ENCODE results near the gene CFAP20.
"Not testable (repeated sequence)": the region's sequence is repeated elsewhere in the genome, so short reads cannot be mapped to it uniquely, and the experiment has no call there.

The CFAP20 gene

GRCh38 chr16:58094791-58095574, 34.2 kb downstream of the CFAP20 start:
- no peak for DNase-seq

- no peak for DNase-seq
Measured at GRCh38 chr16:58094026-58094425, 35.2 kb downstream of the CFAP20 start.

GRCh38 chr16:58090396-58090795, 38.8 kb downstream of the CFAP20 start:
- not testable (repeated sequence) for DNase-seq

GRCh38 chr16:58088091-58088490, 41.1 kb downstream of the CFAP20 start:
- DNase-seq: no peak

- DNase-seq: no peak
Measured at GRCh38 chr16:58087209-58087913, 41.8 kb downstream of the CFAP20 start.

- no peak for DNase-seq
Measured at GRCh38 chr16:58086381-58087208, 42.6 kb downstream of the CFAP20 start.

GRCh38 chr16:58085584-58086251, 43.5 kb downstream of the CFAP20 start:
- DNase-seq: no peak

GRCh38 chr16:58085171-58085570, 44.0 kb downstream of the CFAP20 start:
- no peak for DNase-seq

GRCh38 chr16:58084635-58085034, 44.5 kb downstream of the CFAP20 start:
- no peak for DNase-seq

- DNase-seq: no peak
Measured at GRCh38 chr16:58082381-58082780, 46.8 kb downstream of the CFAP20 start.

GRCh38 chr16:58080657-58081056, 48.5 kb downstream of the CFAP20 start:
- DNase-seq: not testable (repeated sequence)

GRCh38 chr16:58077796-58078195, 51.4 kb downstream of the CFAP20 start:
- DNase-seq: no peak

GRCh38 chr16:58076514-58076913, 52.7 kb downstream of the CFAP20 start:
- no peak for DNase-seq

- DNase-seq: no peak
Measured at GRCh38 chr16:58074657-58075056, 54.5 kb downstream of the CFAP20 start.

GRCh38 chr16:58073086-58073485, 56.1 kb downstream of the CFAP20 start:
- DNase-seq: not testable (repeated sequence)

- DNase-seq: not testable (repeated sequence)
Measured at GRCh38 chr16:58072134-58072533, 57.0 kb downstream of the CFAP20 start.

GRCh38 chr16:58070585-58070984, 58.6 kb downstream of the CFAP20 start:
- DNase-seq: no peak
